ENCODE data around the gene UBQLN2. TPM values are rescaled to one million over a fixed set of nuclear protein-coding genes. Genes with fewer than 3 reads are reported as not detected.

The UBQLN2 gene
- total RNA-seq, 4 donors from 2014 or later, result 24.2 to 43.7 (median 34.4) TPM

DNA sequence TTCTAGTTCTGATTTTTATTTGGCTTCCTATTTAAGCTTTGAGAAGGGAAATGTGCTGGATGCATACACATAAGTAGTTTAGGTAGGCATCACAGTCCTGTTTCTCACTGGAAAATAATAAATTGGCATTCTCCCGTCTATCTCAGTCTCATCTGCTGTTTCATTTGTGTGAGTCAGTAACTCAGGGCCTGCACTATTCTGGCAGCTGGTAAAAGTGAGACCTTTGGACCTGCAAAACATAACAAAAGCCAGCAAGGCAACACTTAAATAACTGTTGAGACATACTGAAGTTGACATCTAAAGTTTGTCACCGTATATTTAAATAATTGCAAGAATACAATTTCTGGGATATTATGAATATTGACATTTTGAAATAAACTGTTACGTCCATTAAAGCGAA, 8.6 kb upstream of the UBQLN2 start:
- no peak overlapping the region for H3K27ac ChIP-seq
- TF ChIP-seq, protein P1, sequence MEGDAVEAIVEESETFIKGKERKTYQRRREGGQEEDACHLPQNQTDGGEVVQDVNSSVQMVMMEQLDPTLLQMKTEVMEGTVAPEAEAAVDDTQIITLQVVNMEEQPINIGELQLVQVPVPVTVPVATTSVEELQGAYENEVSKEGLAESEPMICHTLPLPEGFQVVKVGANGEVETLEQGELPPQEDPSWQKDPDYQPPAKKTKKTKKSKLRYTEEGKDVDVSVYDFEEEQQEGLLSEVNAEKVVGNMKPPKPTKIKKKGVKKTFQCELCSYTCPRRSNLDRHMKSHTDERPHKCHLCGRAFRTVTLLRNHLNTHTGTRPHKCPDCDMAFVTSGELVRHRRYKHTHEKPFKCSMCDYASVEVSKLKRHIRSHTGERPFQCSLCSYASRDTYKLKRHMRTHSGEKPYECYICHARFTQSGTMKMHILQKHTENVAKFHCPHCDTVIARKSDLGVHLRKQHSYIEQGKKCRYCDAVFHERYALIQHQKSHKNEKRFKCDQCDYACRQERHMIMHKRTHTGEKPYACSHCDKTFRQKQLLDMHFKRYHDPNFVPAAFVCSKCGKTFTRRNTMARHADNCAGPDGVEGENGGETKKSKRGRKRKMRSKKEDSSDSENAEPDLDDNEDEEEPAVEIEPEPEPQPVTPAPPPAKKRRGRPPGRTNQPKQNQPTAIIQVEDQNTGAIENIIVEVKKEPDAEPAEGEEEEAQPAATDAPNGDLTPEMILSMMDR (IDR thresholded peaks at IDR 0.05), result no peak
- TF ChIP-seq POLR2A (IDR thresholded peaks at IDR 0.05), result no peak
- H3K9me3 ChIP-seq, result no peaks in the 10 kb centered on the region
- no peaks in the 10 kb centered on the region for H3K36me3 ChIP-seq
- no peaks in the 10 kb centered on the region for H3K27me3 ChIP-seq
- 80 to 85% methylated on average over 4 of the region's 4 CpGs for WGBS, 2 donors
- H3K4me3 ChIP-seq, result no peak overlapping the region
- no peaks in the 10 kb centered on the region for H3K4me1 ChIP-seq
- no peak for DNase-seq
- intact Hi-C loops (cut with DNase I), result no loop called here

DNA sequence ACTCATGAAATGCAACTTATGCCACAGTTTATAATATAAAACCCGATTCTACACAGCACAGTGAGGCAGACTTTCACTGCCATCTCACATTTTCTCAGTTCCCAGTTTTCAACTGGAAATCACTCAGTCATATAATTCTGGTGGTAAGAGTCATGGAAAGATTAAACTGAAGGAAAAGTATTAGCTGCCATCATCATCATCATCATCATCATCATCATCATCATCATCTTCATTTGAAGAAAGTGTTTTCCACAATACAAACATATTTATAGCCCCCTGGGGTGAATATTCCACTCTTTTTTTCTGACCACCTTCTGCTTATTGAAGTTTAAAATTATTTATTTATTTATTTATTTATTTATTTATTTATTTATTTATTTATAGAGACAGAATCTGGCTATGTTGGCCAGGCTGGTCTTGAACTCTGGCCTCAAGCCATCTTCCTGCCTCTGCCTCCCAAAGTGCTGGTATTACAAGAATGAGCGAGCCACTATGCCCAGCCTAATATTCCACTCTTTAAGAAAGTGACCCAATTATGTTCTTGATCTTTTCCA, 6.0 kb upstream of the UBQLN2 start:
- no peaks in the 10 kb centered on the region for H3K27me3 ChIP-seq
- no peak for DNase-seq
- no peaks in the 10 kb centered on the region for H3K9me3 ChIP-seq
- 71 to 95% methylated on average over 2 of the region's 2 CpGs for WGBS, 2 donors
- H3K27ac ChIP-seq, result no peak overlapping the region
- intact Hi-C loops (cut with DNase I), result no loop called here
- H3K36me3 ChIP-seq, result no peaks in the 10 kb centered on the region
- no peak overlapping the region for H3K4me3 ChIP-seq
- TF ChIP-seq, protein P1 (IDR thresholded peaks at IDR 0.05), result no peak
- no peak for TF ChIP-seq POLR2A (IDR thresholded peaks at IDR 0.05)
- no peaks in the 10 kb centered on the region for H3K4me1 ChIP-seq

DNA sequence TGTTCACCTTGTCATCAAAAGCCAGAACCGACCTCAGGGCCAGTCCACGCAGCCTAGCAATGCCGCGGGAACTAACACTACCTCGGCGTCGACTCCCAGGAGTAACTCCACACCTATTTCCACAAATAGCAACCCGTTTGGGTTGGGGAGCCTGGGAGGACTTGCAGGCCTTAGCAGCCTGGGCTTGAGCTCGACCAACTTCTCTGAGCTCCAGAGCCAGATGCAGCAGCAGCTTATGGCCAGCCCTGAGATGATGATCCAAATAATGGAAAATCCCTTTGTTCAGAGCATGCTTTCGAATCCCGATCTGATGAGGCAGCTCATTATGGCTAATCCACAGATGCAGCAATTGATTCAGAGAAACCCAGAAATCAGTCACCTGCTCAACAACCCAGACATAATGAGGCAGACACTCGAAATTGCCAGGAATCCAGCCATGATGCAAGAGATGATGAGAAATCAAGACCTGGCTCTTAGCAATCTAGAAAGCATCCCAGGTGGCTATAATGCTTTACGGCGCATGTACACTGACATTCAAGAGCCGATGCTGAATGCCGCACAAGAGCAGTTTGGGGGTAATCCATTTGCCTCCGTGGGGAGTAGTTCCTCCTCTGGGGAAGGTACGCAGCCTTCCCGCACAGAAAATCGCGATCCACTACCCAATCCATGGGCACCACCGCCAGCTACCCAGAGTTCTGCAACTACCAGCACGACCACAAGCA, 898 bp downstream of the UBQLN2 start:
- no peaks in the 10 kb centered on the region for H3K36me3 ChIP-seq
- TF ChIP-seq, protein P1 (IDR thresholded peaks at IDR 0.05), result no peak
- H3K9me3 ChIP-seq, result no peaks in the 10 kb centered on the region
- DNase-seq, result no peak
- intact Hi-C loops (cut with DNase I), result no loop called here
- H3K27me3 ChIP-seq, result no peaks in the 10 kb centered on the region
- peaks cover 0 to 53% (median 6%) of the 10 kb centered on the region in 3 donors for H3K4me1 ChIP-seq
- WGBS, 2 donors, result 26% methylated on average over 23 of the region's 23 CpGs; no CpG with 5 or more reads in 1 of the 2 donors
- H3K27ac ChIP-seq, result peak overlapping the region; percentile 91 to 95 (median 95)
- peak overlapping the region; percentile 57 to 75 (median 63) for H3K4me3 ChIP-seq

DNA sequence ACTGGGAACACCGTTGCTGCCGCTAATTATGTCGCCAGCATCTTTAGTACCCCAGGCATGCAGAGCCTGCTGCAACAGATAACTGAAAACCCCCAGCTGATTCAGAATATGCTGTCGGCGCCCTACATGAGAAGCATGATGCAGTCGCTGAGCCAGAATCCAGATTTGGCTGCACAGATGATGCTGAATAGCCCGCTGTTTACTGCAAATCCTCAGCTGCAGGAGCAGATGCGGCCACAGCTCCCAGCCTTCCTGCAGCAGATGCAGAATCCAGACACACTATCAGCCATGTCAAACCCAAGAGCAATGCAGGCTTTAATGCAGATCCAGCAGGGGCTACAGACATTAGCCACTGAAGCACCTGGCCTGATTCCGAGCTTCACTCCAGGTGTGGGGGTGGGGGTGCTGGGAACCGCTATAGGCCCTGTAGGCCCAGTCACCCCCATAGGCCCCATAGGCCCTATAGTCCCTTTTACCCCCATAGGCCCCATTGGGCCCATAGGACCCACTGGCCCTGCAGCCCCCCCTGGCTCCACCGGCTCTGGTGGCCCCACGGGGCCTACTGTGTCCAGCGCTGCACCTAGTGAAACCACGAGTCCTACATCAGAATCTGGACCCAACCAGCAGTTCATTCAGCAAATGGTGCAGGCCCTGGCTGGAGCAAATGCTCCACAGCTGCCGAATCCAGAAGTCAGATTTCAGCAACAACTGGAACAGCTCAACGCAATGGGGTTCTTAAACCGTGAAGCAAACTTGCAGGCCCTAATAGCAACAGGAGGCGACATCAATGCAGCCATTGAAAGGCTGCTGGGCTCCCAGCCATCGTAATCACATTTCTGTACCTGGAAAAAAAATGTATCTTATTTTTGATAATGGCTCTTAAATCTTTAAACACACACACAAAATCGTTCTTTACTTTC, 1.8 kb downstream of the UBQLN2 start:
- Histone ChIP-seq H3K4me1 (peaks cover 0 to 57% (median 6%) of the 10 kb centered on the region in 3 donors), H3K36me3 (no peaks in the 10 kb centered on the region), H3K27ac (peak overlapping the region; percentile 91 to 95 (median 95)), H3K27me3 (no peaks in the 10 kb centered on the region), H3K4me3 (peak overlapping the region; percentile 57 to 75 (median 63)), H3K9me3 (no peaks in the 10 kb centered on the region)
- WGBS, 2 donors, result 5 to 35% methylated on average over 8 to 14 of the region's 20 CpGs
- intact Hi-C loops (cut with DNase I), result no loop called here
- no peak for TF ChIP-seq POLR2A (IDR thresholded peaks at IDR 0.05)
- TF ChIP-seq, protein P1 (IDR thresholded peaks at IDR 0.05), result no peak
- no peak for DNase-seq

Data from esophagus squamous epithelium (tissue), 5 donors.